ACHN (cell line): ENCODE data around the gene C5orf22.
"Not testable (repeated sequence)": the region's sequence is repeated elsewhere in the genome, so short reads cannot be mapped to it uniquely, and the experiment has no call there.

Experiments used
- DNase-seq: peaks from one replicate; pipeline ENCODE4 v3.0.0-alpha.2; 2015
- in situ Hi-C: cut with HindIII; loops from 2 replicates; pipeline ENCODE4 v1.10.0; 2017; ENCODE audit warnings: low sequenced_read_pairs, low pct_ligation_motif_present, low pct_unique_long_range_greater_than_20kb

Gene C5orf22

GRCh38 chr5:31587546-31587945, 55.4 kb downstream of the C5orf22 start:
- in situ Hi-C loops, result no loop called here
- no peak for DNase-seq

- in situ Hi-C loops, result no loop called here
These were observed 61.6 kb downstream of the C5orf22 start for GRCh38 chr5:31593665-31594064.

GRCh38 chr5:31596354-31596753, 64.3 kb downstream of the C5orf22 start:
- in situ Hi-C loops, result no loop called here
- no peak for DNase-seq

More at GRCh38 chr5:31593665-31594064, 61.6 kb downstream of the C5orf22 start:
- DNase-seq, result no peak

GRCh38 chr5:31598640-31599611, 66.8 kb downstream of the C5orf22 start:
- in situ Hi-C loops, result no loop called here
- DNase-seq, result no peak

- in situ Hi-C loops, DNase-seq: not testable (repeated sequence)
These were observed 70.2 kb downstream of the C5orf22 start for GRCh38 chr5:31602305-31602704.

- in situ Hi-C loops, result no loop called here
- DNase-seq, result no peak
These were observed 72.1 kb downstream of the C5orf22 start for GRCh38 chr5:31604240-31604639.

GRCh38 chr5:31604644-31605043, 72.5 kb downstream of the C5orf22 start:
- in situ Hi-C loops, result no loop called here
- DNase-seq, result no peak
